HepG2 (cell line): ENCODE measurements around the gene TDRD9. TPM values are rescaled to one million over a fixed set of nuclear protein-coding genes. Genes with fewer than 3 reads are reported as not detected.

Experiments used
- ARID2 ChIP-seq: sonication (generic); formaldehyde crosslinking; IDR thresholded peaks from 2 replicates; pipeline ENCODE4 v1.8.1; 2022; ENCODE audit warnings: mild to moderate bottlenecking, missing genetic modification reagents, borderline replicate concordance
- ATRX ChIP-seq: sonication (generic); formaldehyde crosslinking; IDR thresholded peaks from 2 replicates; pipeline ENCODE4 v1.4.0; 2020; ENCODE audit warnings: missing genetic modification reagents, borderline replicate concordance
- FOSL2 ChIP-seq: sonication (generic); formaldehyde crosslinking; IDR thresholded peaks from 2 replicates; pipeline ENCODE4 v1.4.0; 2020; ENCODE audit warnings: missing genetic modification reagents
- GPBP1L1 ChIP-seq: sonication (generic); formaldehyde crosslinking; IDR thresholded peaks from 2 replicates; pipeline ENCODE4 v1.5.0; 2020; ENCODE audit warnings: mild to moderate bottlenecking, missing genetic modification reagents
- HNF4G ChIP-seq, 2 experiments: sonication (generic) in 1 of 2; formaldehyde crosslinking in 1 of 2; IDR thresholded peaks; 2 replicates each; pipeline versions ENCODE4 v1.4.0 to v1.6.1; 2011 to 2020; ENCODE audit warnings: borderline replicate concordance in 2 of 2, low read depth in 2 of 2, mild to moderate bottlenecking in 2 of 2, low read length in 1 of 2, missing genetic modification reagents in 1 of 2, moderate library complexity in 1 of 2
- JARID2 ChIP-seq: sonication (generic); formaldehyde crosslinking; IDR thresholded peaks from 2 replicates; pipeline ENCODE4 v1.8.1; 2023; ENCODE audit warnings: missing genetic modification reagents, inconsistent platforms; ENCODE audit not compliant: insufficient replicate concordance
- KLF11 ChIP-seq: IDR thresholded peaks from 2 replicates; pipeline ENCODE4 v1.6.1; 2016; ENCODE audit warnings: missing compliant biosample characterization
- MTERF4 ChIP-seq: sonication (generic); formaldehyde crosslinking; IDR thresholded peaks from 2 replicates; pipeline ENCODE4 v1.8.0; 2023; ENCODE audit warnings: mild to moderate bottlenecking, missing genetic modification reagents
- MXI1 ChIP-seq: IDR thresholded peaks from 3 replicates; pipeline ENCODE4 v1.6.1; 2012; ENCODE audit warnings: low read depth, low read length, inconsistent platforms, borderline replicate concordance
- NFRKB ChIP-seq: fragments of 450-650 bp; IDR thresholded peaks from 2 replicates; pipeline ENCODE4 v1.6.1; 2017
- NRL ChIP-seq: sonication (generic); formaldehyde crosslinking; IDR thresholded peaks from 2 replicates; pipeline ENCODE4 v1.5.0; 2020; ENCODE audit warnings: missing genetic modification reagents, mild to moderate bottlenecking, moderate library complexity, borderline replicate concordance
- PHB2 ChIP-seq: fragments of 450-650 bp; IDR thresholded peaks from 2 replicates; pipeline ENCODE4 v1.6.1; 2018; ENCODE audit not compliant: partially characterized antibody
- STAT5B ChIP-seq: sonication (generic); formaldehyde crosslinking; IDR thresholded peaks from 2 replicates; pipeline ENCODE4 v1.4.0; 2020; ENCODE audit warnings: missing genetic modification reagents
- ZBTB8A ChIP-seq: sonication (generic); formaldehyde crosslinking; IDR thresholded peaks from 2 replicates; pipeline ENCODE4 v1.4.0; 2020; ENCODE audit warnings: mild to moderate bottlenecking, low read depth, missing genetic modification reagents, borderline replicate concordance
- ZGPAT ChIP-seq: IDR thresholded peaks from 2 replicates; pipeline ENCODE4 v1.6.1; 2016; ENCODE audit warnings: mild to moderate bottlenecking
- ZNF280D ChIP-seq: sonication (generic); formaldehyde crosslinking; IDR thresholded peaks from 2 replicates; pipeline ENCODE4 v1.5.1; 2020; ENCODE audit warnings: mild to moderate bottlenecking, missing genetic modification reagents
- ZNF549 ChIP-seq: sonication (generic); formaldehyde crosslinking; IDR thresholded peaks from 2 replicates; pipeline ENCODE4 v1.5.0; 2020; ENCODE audit warnings: missing genetic modification reagents
- ZNF678 ChIP-seq: sonication (generic); formaldehyde crosslinking; IDR thresholded peaks from 2 replicates; pipeline ENCODE4 v1.4.0; 2020; ENCODE audit warnings: mild to moderate bottlenecking, missing genetic modification reagents
- ZNF746 ChIP-seq: sonication (generic); formaldehyde crosslinking; IDR thresholded peaks from 2 replicates; pipeline ENCODE4 v1.8.0; 2022; ENCODE audit warnings: mild to moderate bottlenecking, missing genetic modification reagents
- ZNF839 ChIP-seq: sonication (generic); formaldehyde crosslinking; IDR thresholded peaks from 2 replicates; pipeline ENCODE4 v1.4.0; 2020; ENCODE audit warnings: missing genetic modification reagents, mild to moderate bottlenecking, borderline replicate concordance
- polyA plus RNA-seq, 8 experiments: library from polyadenylated mRNA; depleted of rRNA in 3 of 8; stranded (reverse) in 7 of 8; unstranded in 1 of 8; fragments of >200 nt; fragmentation: Illumina TruSeq in 4 of 8; extraction: Trizol in 4 of 8; gene quantifications; 2 replicates each; pipeline versions ENCODE4 v1.2.1 to v1.2.3, GENCODE V29; 2011 to 2016; ENCODE audit warnings: low read depth in 4 of 8, missing spikeins in 1 of 8, mixed read lengths in 1 of 8; ENCODE audit not compliant: insufficient read depth in 1 of 8
- total RNA-seq, 5 experiments: library from RNA; depleted of rRNA; stranded (reverse); fragments of >200 nt; fragmentation: Illumina TruSeq; extraction: Trizol; gene quantifications; 2 replicates each; pipeline ENCODE4 v1.2.3, GENCODE V29; 2016; ENCODE audit warnings: low read depth in 1 of 5

TDRD9 gene
- total and polyA plus RNA-seq, 2 of the 13 experiments (the other 11 are each of a cell fraction or from before 2014, with no cell fraction given) = not detected

- TF ChIP-seq ZNF549 (CRISPR knock-in tag) (no peak), ARID2 (CRISPR knock-in tag) (no peak), NFRKB (no peak), ZNF746 (CRISPR knock-in tag) (peak; percentile 90), ZBTB8A (CRISPR knock-in tag) (no peak), FOSL2 (CRISPR knock-in tag) (peak; percentile 69), ATRX (CRISPR knock-in tag) (no peak), MXI1 (peak; percentile 89; the same call in 1 of the 3 replicates), PHB2 (no peak), ZGPAT (CRISPR knock-in tag) (peak; percentile 81), JARID2 (CRISPR knock-in tag) (peak; percentile 53), KLF11 (CRISPR knock-in tag) (0 out of 2 replicates have a peak, but pooled peaks have one; percentile 63), MTERF4 (CRISPR knock-in tag) (no peak; the same call in 1 of the 2 replicates), GPBP1L1 (CRISPR knock-in tag) (no peak), HNF4G (IDR thresholded peaks at IDR 0.05; ENCODE audit: borderline replicate concordance, low read depth, low read length) (no peak), HNF4G (CRISPR knock-in tag; IDR thresholded peaks at IDR 0.05; ENCODE audit: borderline replicate concordance, low read depth) (peak; percentile 72; the same call in 1 of the 2 replicates), ZNF280D (CRISPR knock-in tag) (peak; percentile 99), STAT5B (peak; percentile 66; the same call in 1 of the 2 replicates), ZNF839 (CRISPR knock-in tag) (0 out of 2 replicates have a peak, but pooled peaks have one; percentile 69), NRL (CRISPR knock-in tag) (peak; percentile 98), ZNF678 (CRISPR knock-in tag) (no peak)
Observed at GRCh38 chr14:103881268-103882201, 46.7 kb upstream of the TDRD9 start (continued).
